HepG2 (cell line): ENCODE measurements around the gene VEGFA.

Source experiments
- BRCA1 ChIP-seq: sonication (generic); formaldehyde crosslinking; IDR thresholded peaks from 2 replicates; pipeline ENCODE4 v1.4.0; 2020; ENCODE audit warnings: missing genetic modification reagents
- CTCF ChIP-seq: sonication (generic); formaldehyde crosslinking; IDR thresholded peaks from 2 replicates; pipeline ENCODE4 v1.5.0; 2020; ENCODE audit warnings: mild to moderate bottlenecking, missing genetic modification reagents, moderate library complexity
- GABPB1 ChIP-seq: IDR thresholded peaks from 2 replicates; pipeline ENCODE4 v1.6.1; 2016; ENCODE audit warnings: mild to moderate bottlenecking, missing genetic modification reagents, moderate library complexity, missing compliant biosample characterization
- KLF16 ChIP-seq, 2 experiments: sonication (generic) in 1 of 2; formaldehyde crosslinking in 1 of 2; IDR thresholded peaks; 2 replicates each; pipeline versions ENCODE4 v1.6.1 to v1.8.0; 2016 to 2023; ENCODE audit warnings: missing genetic modification reagents in 2 of 2, missing compliant biosample characterization in 1 of 2
- POLR2A ChIP-seq, 2 experiments: IDR thresholded peaks; 2 replicates each; pipeline ENCODE4 v1.6.1; 2011; ENCODE audit warnings: low read depth in 2 of 2, low read length in 2 of 2, mild to moderate bottlenecking in 1 of 2, moderate library complexity in 1 of 2; ENCODE audit not compliant: insufficient read depth in 1 of 2
- POLR2AphosphoS5 ChIP-seq: IDR thresholded peaks from 2 replicates; pipeline ENCODE4 v1.6.1; 2012; ENCODE audit warnings: low read depth, low read length
- PRMT3 ChIP-seq: sonication (generic); formaldehyde crosslinking; IDR thresholded peaks from 2 replicates; pipeline ENCODE4 v1.8.1; 2022; ENCODE audit warnings: low read depth, mild to moderate bottlenecking, moderate library complexity, missing genetic modification reagents, borderline replicate concordance
- RXRB ChIP-seq: IDR thresholded peaks from 2 replicates; pipeline ENCODE4 v1.6.1; 2016; ENCODE audit warnings: borderline replicate concordance, missing genetic modification reagents, missing compliant biosample characterization
- SP1 ChIP-seq, 2 experiments: fragments of 450-650 bp in 1 of 2; sonication (generic) in 1 of 2; formaldehyde crosslinking in 1 of 2; IDR thresholded peaks; 2 replicates each; pipeline versions ENCODE4 v1.4.0 to v1.6.1; 2016 to 2020; ENCODE audit warnings: missing genetic modification reagents in 1 of 2
- THAP8 ChIP-seq: sonication (generic); formaldehyde crosslinking; IDR thresholded peaks from 2 replicates; pipeline ENCODE4 v1.5.1; 2020; ENCODE audit warnings: missing genetic modification reagents, mild to moderate bottlenecking, borderline replicate concordance
- ZBTB38 ChIP-seq: sonication (generic); formaldehyde crosslinking; IDR thresholded peaks from 2 replicates; pipeline ENCODE4 v1.5.1; 2020; ENCODE audit warnings: mild to moderate bottlenecking, missing genetic modification reagents
- ZFX ChIP-seq: sonication (generic); formaldehyde crosslinking; IDR thresholded peaks from 2 replicates; pipeline ENCODE4 v1.4.0; 2020; ENCODE audit warnings: mild to moderate bottlenecking, low read depth, missing genetic modification reagents, moderate library complexity
- ZNF24 ChIP-seq: fragments of 450-650 bp; IDR thresholded peaks from 2 replicates; pipeline ENCODE4 v1.6.1; 2017; ENCODE audit warnings: antibody characterized with exemption, mild to moderate bottlenecking

GRCh38 chr6:43828711-43829110, 58.7 kb downstream of the VEGFA start:
- no peak for TF ChIP-seq CTCF (CRISPR knock-in tag)
- TF ChIP-seq KLF16 (CRISPR knock-in tag; IDR thresholded peaks at IDR 0.05): no peak
- no peak for TF ChIP-seq POLR2A (IDR thresholded peaks at IDR 0.05; ENCODE audit: insufficient read depth in 1 of 2, low read depth in 2 of 2, low read length in 2 of 2)
- TF ChIP-seq BRCA1 (CRISPR knock-in tag): no peak
- TF ChIP-seq POLR2AphosphoS5: no peak
- TF ChIP-seq SP1 (IDR thresholded peaks at IDR 0.05): no peak
- TF ChIP-seq SP1 (CRISPR knock-in tag; IDR thresholded peaks at IDR 0.05): no peak
- TF ChIP-seq ZFX (CRISPR knock-in tag): no peak
- no peak for TF ChIP-seq PRMT3 (CRISPR knock-in tag)
- no peak for TF ChIP-seq GABPB1 (CRISPR knock-in tag)
- no peak for TF ChIP-seq THAP8 (CRISPR knock-in tag)
- no peak for TF ChIP-seq ZBTB38 (CRISPR knock-in tag)
- TF ChIP-seq ZNF24: no peak
- no peak for TF ChIP-seq RXRB (CRISPR knock-in tag)
